Measurements from ENCODE around the gene EHMT1. TPM values are rescaled to one million over a fixed set of nuclear protein-coding genes. Genes with fewer than 3 reads are reported as not detected.

The EHMT1 gene
- total RNA-seq, 1 experiment from 2014 or later: 112 TPM

GRCh38 chr9:137879052-137879451, 260.2 kb downstream of the EHMT1 start:
- DNase-seq: no peak
- Mint-ChIP-seq H3K36me3 (ENCODE audit: insufficient read depth in 1 of 3, low read depth in 3 of 3) (peaks cover 5 to 25% (median 16%) of the 10 kb centered on the region in 3 experiments), H3K4me1 (no peaks in the 10 kb centered on the region), H3K27ac (no peak overlapping the region), H3K27me3 (ENCODE audit: low read depth) (peaks cover 26% of the 10 kb centered on the region), H3K4me3 (peak overlapping the region; percentile 29 to 60; a peak in 3 of 5 replicates), H3K9me3 (peaks cover 0 to 3% of the 10 kb centered on the region in 2 experiments; a peak in 2 of 5 replicates)
- Histone ChIP-seq H2BK20ac (ENCODE audit: low read depth, low read length, poor library complexity, severe bottlenecking) (no peak overlapping the region), H3K23me2 (ENCODE audit: insufficient read length, low read depth, low read length, poor library complexity, severe bottlenecking) (no peaks in the 10 kb centered on the region), H3K27me3 (ENCODE audit: insufficient read depth, low read length) (no peaks in the 10 kb centered on the region; the same call in 1 of the 2 replicates), H3K4ac (ENCODE audit: low read depth, low read length) (no peak overlapping the region), H3K18ac (ENCODE audit: insufficient read length, low read depth, low read length) (no peak overlapping the region), H3K14ac (ENCODE audit: insufficient read depth, low read length) (no peak overlapping the region), H4K20me1 (ENCODE audit: control insufficient read depth, insufficient read depth, insufficient read length) (no peaks in the 10 kb centered on the region), H3K4me2 (ENCODE audit: insufficient read depth, insufficient read length, low read length) (no peak overlapping the region), H3K27ac (ENCODE audit: insufficient read length, low read depth, low read length) (no peak overlapping the region), H3T11ph (ENCODE audit: low read length) (no peak overlapping the region), H2BK15ac (ENCODE audit: low read depth, low read length) (no peak overlapping the region), H3K4me1 (ENCODE audit: insufficient read depth, low read length) (no peaks in the 10 kb centered on the region), H2BK120ac (ENCODE audit: low read depth, low read length, poor library complexity, severe bottlenecking) (no peak overlapping the region), H4K91ac (ENCODE audit: insufficient read length, low read depth, low read length) (no peak overlapping the region), H2AFZ (ENCODE audit: low read length) (no peak overlapping the region), H3K56ac (ENCODE audit: insufficient read length, low read depth, low read length) (no peak overlapping the region), H4K5ac (ENCODE audit: insufficient read length, low read depth, low read length) (no peak overlapping the region), H2AK5ac (ENCODE audit: insufficient read length, low read length) (no peak overlapping the region), H3K23ac (ENCODE audit: insufficient read length, low read depth, low read length) (no peak overlapping the region), H2BK12ac (ENCODE audit: insufficient read length, low read depth, low read length) (no peak overlapping the region), H3K9ac (ENCODE audit: extremely low read depth, insufficient read length, low read length) (no peak overlapping the region), H3K79me1 (ENCODE audit: insufficient read depth, low read depth, low read length, poor library complexity, severe bottlenecking) (no peaks in the 10 kb centered on the region), H3K79me2 (ENCODE audit: insufficient read depth, low read length) (no peaks in the 10 kb centered on the region), H2BK5ac (ENCODE audit: insufficient read length, low read length) (no peak overlapping the region), H4K8ac (replicated peaks; ENCODE audit: insufficient read length, low read depth, low read length) (no peak overlapping the region), H3K9me3 (ENCODE audit: control insufficient read depth, low read depth, low read length) (no peaks in the 10 kb centered on the region)
- TF ChIP-seq CTCF (conservative IDR thresholded peaks at IDR 0.05): no peak
- WGBS (ENCODE audit: extremely low coverage, insufficient read length, low lambda C conversion rate): no CpG with 5 or more reads among the region's 20 CpGs

Measured in H9 (cell line).